CD4-positive, alpha-beta memory T cell (primary cell): ENCODE data around the gene ATG4B. TPM values are rescaled to one million over a fixed set of nuclear protein-coding genes. Genes with fewer than 3 reads are reported as not detected.

Experiments used
- CTCF ChIA-PET: fragments of 350-600 bp; sonication (Branson Sonifier 250); formaldehyde crosslinking; loops from one replicate; lab custom pipeline; 2021; ENCODE audit warnings: inconsistent platforms; ENCODE audit not compliant: partially characterized antibody; lab: Charles Lee
- POLR2A ChIA-PET: fragments of 350-600 bp; sonication (Branson Sonifier 250); formaldehyde crosslinking; loops from one replicate; lab custom pipeline; 2021; ENCODE audit not compliant: partially characterized antibody; lab: Charles Lee
- DNase-seq, 5 donors: peaks; one replicate each; pipeline versions ENCODE4 v3.0.0 to v3.0.0-alpha.2; 2020 to 2022; ENCODE audit warnings: mixed read lengths in 1 of 5
- H3K27ac ChIP-seq: one replicate; pipeline ENCODE4 v1.7.0; 2013; ENCODE audit warnings: low read depth, low read length
- H3K27me3 ChIP-seq: 2 replicates; pipeline ENCODE4 v1.7.0; 2013; ENCODE audit warnings: mild to moderate bottlenecking, low read length, moderate library complexity; ENCODE audit not compliant: insufficient read depth
- H3K36me3 ChIP-seq: 2 replicates; pipeline ENCODE4 v1.7.0; 2013; ENCODE audit warnings: mild to moderate bottlenecking, low read length, moderate library complexity; ENCODE audit not compliant: insufficient read depth
- H3K4me1 ChIP-seq: 2 replicates; pipeline ENCODE4 v1.7.0; 2013; ENCODE audit warnings: mild to moderate bottlenecking, low read length, moderate library complexity; ENCODE audit not compliant: insufficient read depth
- H3K4me3 ChIP-seq, 2 donors: one replicate each; pipeline ENCODE4 v1.7.0; 2013; ENCODE audit warnings: low read length in 2 of 2, mild to moderate bottlenecking in 1 of 2
- H3K9me3 ChIP-seq, 2 donors: one replicate each; pipeline ENCODE4 v1.7.0; 2013; ENCODE audit warnings: low read length in 2 of 2, control low read depth in 1 of 2; ENCODE audit not compliant: control insufficient read depth in 1 of 2
- H3K27ac Mint-ChIP-seq, 7 donors: one replicate each; pipeline ENCODE4 v1.8.0; 2020 to 2021; ENCODE audit warnings: mixed read lengths in 7 of 7, mild to moderate bottlenecking in 6 of 7, inconsistent platforms in 3 of 7, moderate library complexity in 3 of 7
- H3K27me3 Mint-ChIP-seq, 2 donors: one replicate each; pipeline ENCODE4 v1.8.0; 2020 to 2021; ENCODE audit warnings: mixed read lengths in 2 of 2
- H3K36me3 Mint-ChIP-seq, 2 donors: one replicate each; pipeline ENCODE4 v1.8.0; 2020 to 2021; ENCODE audit warnings: mixed read lengths in 2 of 2, inconsistent platforms in 1 of 2, mild to moderate bottlenecking in 1 of 2
- H3K4me1 Mint-ChIP-seq, 4 donors: one replicate each; pipeline ENCODE4 v1.8.0; 2020 to 2021; ENCODE audit warnings: mixed read lengths in 4 of 4, mild to moderate bottlenecking in 1 of 4
- H3K4me3 Mint-ChIP-seq, 8 donors: one replicate each; pipeline ENCODE4 v1.8.0; 2020 to 2021; ENCODE audit warnings: mixed read lengths in 8 of 8, mild to moderate bottlenecking in 7 of 8, moderate library complexity in 6 of 8, inconsistent platforms in 3 of 8
- H3K9me3 Mint-ChIP-seq, 8 donors: one replicate each; pipeline ENCODE4 v1.8.0; 2020 to 2021; ENCODE audit warnings: mixed read lengths in 8 of 8, mild to moderate bottlenecking in 5 of 8, inconsistent platforms in 3 of 8, moderate library complexity in 1 of 8
- intact Hi-C: fragments of 100-400 bp; cut with micrococcal nuclease; formaldehyde crosslinking; loops from one replicate; pipeline ENCODE4 v1.15.1; 2023
- polyA plus RNA-seq, 2 donors: library from polyadenylated mRNA; unstranded; fragments of 300-500 nt; fragmentation: Illumina TruSeq; gene quantifications; one replicate each; pipeline ENCODE4 v1.2.3, GENCODE V29; 2021
- total RNA-seq, 2 experiments: library from RNA; stranded (reverse); gene quantifications; one replicate each; pipeline ENCODE4 v1.2.3, GENCODE V29; 2021

ATG4B gene
- total and polyA plus RNA-seq, 4 experiments from 2014 or later: 49.2 to 96.9 (median 73.1) TPM

- intact Hi-C loops: no loop called here
- POLR2A ChIA-PET: no interaction called here
- no peak overlapping the region for H3K27ac ChIP-seq
- CTCF ChIA-PET: no interaction called here
- no peak overlapping the region for H3K4me3 Mint-ChIP-seq
- H3K4me3 ChIP-seq: no peak overlapping the region
- H3K36me3 ChIP-seq: peaks cover 19% of the 10 kb centered on the region
- no peaks in the 10 kb centered on the region for H3K4me1 ChIP-seq
- H3K4me1 Mint-ChIP-seq: peaks cover 2 to 10% (median 4%) of the 10 kb centered on the region in 4 donors
- H3K9me3 Mint-ChIP-seq: no peaks in the 10 kb centered on the region
- H3K27ac Mint-ChIP-seq: no peak overlapping the region
- no peaks in the 10 kb centered on the region for H3K27me3 Mint-ChIP-seq
- no peaks in the 10 kb centered on the region for H3K27me3 ChIP-seq
- H3K36me3 Mint-ChIP-seq: peaks cover 12 to 42% of the 10 kb centered on the region in 2 donors
- no peak for DNase-seq
- H3K9me3 ChIP-seq: no peaks in the 10 kb centered on the region
Measured at GRCh38 chr2:241666627-241667400, 29.3 kb downstream of the ATG4B start.

DNA sequence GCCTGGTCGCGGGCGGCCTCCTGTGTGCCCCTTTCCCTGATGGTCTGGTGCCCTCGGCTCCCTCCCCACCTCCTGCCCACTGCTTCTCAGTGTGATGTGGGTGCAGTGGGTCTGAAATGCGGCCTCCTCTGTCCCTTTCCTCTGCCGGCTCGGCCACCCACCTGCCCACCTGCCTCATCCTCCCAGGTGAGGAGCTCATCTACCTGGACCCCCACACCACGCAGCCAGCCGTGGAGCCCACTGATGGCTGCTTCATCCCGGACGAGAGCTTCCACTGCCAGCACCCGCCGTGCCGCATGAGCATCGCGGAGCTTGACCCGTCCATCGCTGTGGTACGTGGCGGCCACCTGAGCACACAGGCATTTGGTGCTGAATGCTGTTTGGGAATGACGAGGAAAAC lies 30.9 kb downstream of the ATG4B start:
- Mint-ChIP-seq H3K27ac (no peak overlapping the region), H3K36me3 (peaks cover 10 to 45% of the 10 kb centered on the region in 2 donors)
- POLR2A ChIA-PET: no interaction called here

DNA sequence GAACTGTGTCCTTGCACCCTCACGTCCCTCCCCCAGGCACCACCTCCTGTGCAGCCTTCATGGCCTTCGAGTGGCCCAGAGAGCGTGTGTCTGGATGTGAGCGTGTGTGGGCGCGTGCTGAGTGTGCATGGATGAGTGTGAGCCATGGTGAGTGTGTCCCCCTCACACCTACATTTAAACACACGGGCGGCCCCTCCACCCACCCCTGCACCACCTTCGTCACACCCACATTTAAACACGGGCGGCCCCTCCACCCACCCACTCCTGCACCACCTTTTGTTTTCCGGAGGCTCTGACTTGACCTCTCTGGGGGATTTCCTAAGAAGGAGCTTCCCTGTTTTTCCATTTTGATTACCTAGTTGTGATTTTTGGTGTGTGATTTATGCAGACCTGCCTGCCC lies 31.3 kb downstream of the ATG4B start:
- H3K27ac Mint-ChIP-seq: no peak overlapping the region
- H3K9me3 Mint-ChIP-seq: no peaks in the 10 kb centered on the region
- CTCF ChIA-PET: no interaction called here
- H3K36me3 Mint-ChIP-seq: peaks cover 8 to 49% of the 10 kb centered on the region in 2 donors
- no peaks in the 10 kb centered on the region for H3K27me3 Mint-ChIP-seq
- H3K4me3 Mint-ChIP-seq: no peak overlapping the region
- peaks cover 2 to 10% (median 7%) of the 10 kb centered on the region in 4 donors for H3K4me1 Mint-ChIP-seq
- intact Hi-C loops: no loop called here
- no peak overlapping the region for H3K27ac ChIP-seq
- H3K4me3 ChIP-seq: no peak overlapping the region
- H3K4me1 ChIP-seq: no peaks in the 10 kb centered on the region
- peaks cover 19% of the 10 kb centered on the region for H3K36me3 ChIP-seq
- no peak for DNase-seq
- POLR2A ChIA-PET: interaction anchor here (1.3 kb wide), 1 partner anchor 32 kb away, joined by 5 read pairs; no protein-coding TSS in a partner anchor
- no peaks in the 10 kb centered on the region for H3K27me3 ChIP-seq
- H3K9me3 ChIP-seq: no peaks in the 10 kb centered on the region

More for the DNA sequence above, 30.9 kb downstream of the ATG4B start:
- Mint-ChIP-seq H3K4me1 (peaks cover 2 to 10% (median 4%) of the 10 kb centered on the region in 4 donors), H3K9me3 (no peaks in the 10 kb centered on the region), H3K4me3 (no peak overlapping the region), H3K27me3 (no peaks in the 10 kb centered on the region)
- no peak for DNase-seq
- no peaks in the 10 kb centered on the region for H3K27me3 ChIP-seq
- no peaks in the 10 kb centered on the region for H3K9me3 ChIP-seq
- intact Hi-C loops: no loop called here
- no peak overlapping the region for H3K4me3 ChIP-seq
- peaks cover 19% of the 10 kb centered on the region for H3K36me3 ChIP-seq
- H3K4me1 ChIP-seq: no peaks in the 10 kb centered on the region
- no peak overlapping the region for H3K27ac ChIP-seq
- CTCF ChIA-PET: no interaction called here

GRCh38 chr2:241670333-241671110 lies 33.0 kb downstream of the ATG4B start:
- peaks cover 19% of the 10 kb centered on the region for H3K36me3 ChIP-seq
- no peak overlapping the region for H3K27ac ChIP-seq
- H3K4me1 ChIP-seq: no peaks in the 10 kb centered on the region
- H3K27me3 Mint-ChIP-seq: no peaks in the 10 kb centered on the region
- POLR2A ChIA-PET: interaction anchor here (1.3 kb wide), 1 partner anchor 30 kb away, joined by 5 read pairs; no protein-coding TSS in a partner anchor
- peaks cover 8 to 54% of the 10 kb centered on the region in 2 donors for H3K36me3 Mint-ChIP-seq
- intact Hi-C loops: no loop called here
- no peaks in the 10 kb centered on the region for H3K9me3 Mint-ChIP-seq
- peak overlapping the region in 1 of 7 donors; percentile 18 for H3K27ac Mint-ChIP-seq
- DNase-seq: no peak
- H3K4me3 Mint-ChIP-seq: no peak overlapping the region
- H3K4me1 Mint-ChIP-seq: peaks cover 0 to 5% (median 3%) of the 10 kb centered on the region in 4 donors
- CTCF ChIA-PET: interaction anchor here (0.7 kb wide), 1 partner anchor 208 kb away, joined by 3 read pairs; no protein-coding TSS in a partner anchor
- no peak overlapping the region for H3K4me3 ChIP-seq
- H3K27me3 ChIP-seq: no peaks in the 10 kb centered on the region
- no peaks in the 10 kb centered on the region for H3K9me3 ChIP-seq

GRCh38 chr2:241671457-241672240 lies 34.2 kb downstream of the ATG4B start:
- H3K36me3 ChIP-seq: peaks cover 17% of the 10 kb centered on the region
- Mint-ChIP-seq H3K27me3 (no peaks in the 10 kb centered on the region), H3K27ac (no peak overlapping the region), H3K4me3 (no peak overlapping the region), H3K4me1 (peaks cover 0 to 4% (median under 1%) of the 10 kb centered on the region in 4 donors), H3K9me3 (no peaks in the 10 kb centered on the region), H3K36me3 (peaks cover 6 to 51% of the 10 kb centered on the region in 2 donors)
- ChIA-PET POLR2A (no interaction called here), CTCF (interaction anchor here (0.7 kb wide), 1 partner anchor 207 kb away, joined by 3 read pairs; no protein-coding TSS in a partner anchor)
- H3K4me3 ChIP-seq: no peak overlapping the region
- H3K27ac ChIP-seq: no peak overlapping the region
- no peaks in the 10 kb centered on the region for H3K9me3 ChIP-seq
- intact Hi-C loops: no loop called here
- no peaks in the 10 kb centered on the region for H3K4me1 ChIP-seq
- H3K27me3 ChIP-seq: no peaks in the 10 kb centered on the region
- peak in 1 of 5 donors; percentile 1 for DNase-seq

DNA sequence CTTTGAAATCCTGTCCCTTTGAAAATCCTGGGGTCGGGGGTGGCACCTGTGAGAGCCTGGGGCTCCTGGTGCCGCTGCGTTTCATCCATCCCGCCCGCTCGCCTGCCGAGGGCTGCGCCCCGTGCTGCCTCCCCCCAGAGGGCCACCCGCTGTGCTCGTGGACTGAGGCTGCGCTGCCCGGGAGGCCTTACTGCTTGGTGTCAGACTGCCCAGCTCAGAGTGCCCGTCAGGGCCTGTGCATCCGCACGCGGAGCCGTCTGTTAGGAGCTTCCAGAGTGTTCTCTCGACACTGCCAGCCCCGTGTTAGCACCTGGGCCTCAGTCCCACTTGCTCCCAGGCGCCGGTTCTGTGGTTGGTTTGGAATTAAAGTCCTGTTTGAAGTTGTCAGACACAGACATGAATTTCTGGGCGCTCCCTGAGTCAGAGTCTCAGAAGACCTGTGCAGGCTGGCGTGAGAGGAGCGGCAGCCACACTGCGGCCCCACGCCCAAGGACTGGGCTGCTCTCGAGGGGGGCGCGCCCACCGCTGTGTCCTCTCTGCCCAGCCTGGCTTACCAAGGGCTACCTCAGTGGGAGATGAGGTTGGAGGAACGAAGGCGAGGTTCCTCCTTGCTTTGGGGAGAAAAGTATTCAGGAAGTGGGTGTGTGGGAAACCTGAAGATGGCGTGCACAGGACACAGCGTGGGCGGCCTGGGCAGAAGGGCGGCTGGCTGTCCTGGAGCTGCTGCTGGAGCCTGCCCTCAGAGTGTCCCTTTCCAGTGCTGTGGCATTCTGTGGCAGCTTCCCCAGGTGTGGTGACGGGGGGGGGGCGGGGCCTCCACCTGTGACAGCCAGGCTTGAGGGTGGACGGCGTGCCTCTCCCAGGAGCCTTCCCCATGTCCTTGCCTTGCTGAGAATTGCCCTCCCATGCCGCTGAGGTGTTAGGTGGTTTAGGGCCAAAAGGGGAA lies 35.0 kb downstream of the ATG4B start:
- peaks cover 18% of the 10 kb centered on the region for H3K36me3 ChIP-seq
- CTCF ChIA-PET: no interaction called here
- Mint-ChIP-seq H3K9me3 (no peaks in the 10 kb centered on the region), H3K27ac (peak overlapping the region in 1 of 7 donors; percentile 57), H3K4me1 (peaks cover 0 to 4% (median under 1%) of the 10 kb centered on the region in 4 donors), H3K27me3 (no peaks in the 10 kb centered on the region), H3K4me3 (no peak overlapping the region), H3K36me3 (peaks cover 6 to 50% of the 10 kb centered on the region in 2 donors)
- peak in 1 of 5 donors; percentile 33 for DNase-seq
- no peak overlapping the region for H3K4me3 ChIP-seq
- no peaks in the 10 kb centered on the region for H3K27me3 ChIP-seq
- intact Hi-C loops: no loop called here
- POLR2A ChIA-PET: no interaction called here
- no peaks in the 10 kb centered on the region for H3K4me1 ChIP-seq
- no peak overlapping the region for H3K27ac ChIP-seq
- no peaks in the 10 kb centered on the region for H3K9me3 ChIP-seq
